ENCODE data around the gene OR4N2.
"Not testable (repeated sequence)": the region's sequence is repeated elsewhere in the genome, so short reads cannot be mapped to it uniquely, and the experiment has no call there.

OR4N2 gene

GRCh38 chr14:19838433-19838832 lies 34.9 kb downstream of the OR4N2 start:
- no peak for DNase-seq

- no peak for DNase-seq
These were observed 47.8 kb downstream of the OR4N2 start for GRCh38 chr14:19851365-19851764.

GRCh38 chr14:19866061-19866669 lies 62.6 kb downstream of the OR4N2 start:
- not testable (repeated sequence) for DNase-seq

- no peak for DNase-seq
These were observed 69.6 kb downstream of the OR4N2 start for GRCh38 chr14:19873178-19873577.

GRCh38 chr14:19874842-19875241 lies 71.3 kb downstream of the OR4N2 start, which contains the start of gene OR4K2:
Gene OR4K2, plus strand, starts transcription at chr14:19875142. Its CDS starts 1,126 bp downstream, at chr14:19876268.
- DNase-seq, result no peak

- no peak for DNase-seq
These were observed 74.6 kb downstream of the OR4N2 start for GRCh38 chr14:19878029-19878642.

Data from activated naive CD4-positive, alpha-beta T cell (primary cell).